GM18498 (cell line): ENCODE results near the gene ATG3.
"Not testable (repeated sequence)": the region's sequence is repeated elsewhere in the genome, so short reads cannot be mapped to it uniquely, and the experiment has no call there.

Experiments used
- ATAC-seq: cut with Tn5 transposase; IDR thresholded peaks from one replicate; pipeline ENCODE4 v1.9.1; 2021; ENCODE audit warnings: mild to moderate bottlenecking, moderate library complexity; ENCODE audit not compliant: unreplicated experiment

Gene ATG3

GRCh38 chr3:112564247-112564939, 2.6 kb upstream of the ATG3 start:
- not testable (repeated sequence) for ATAC-seq

- ATAC-seq: peak; percentile 55
Measured at GRCh38 chr3:112561484-112561733, 353 bp downstream of the ATG3 start.

- peak; percentile 27 for ATAC-seq
Measured at GRCh38 chr3:112560721-112561483, 860 bp downstream of the ATG3 start.

- no peak for ATAC-seq
Measured at GRCh38 chr3:112560307-112560706, 1.5 kb downstream of the ATG3 start.

- no peak for ATAC-seq
Measured at GRCh38 chr3:112557976-112558375, 3.8 kb downstream of the ATG3 start.

- ATAC-seq: no peak
Measured at GRCh38 chr3:112555535-112556170, 6.1 kb downstream of the ATG3 start.

GRCh38 chr3:112550859-112551258, 10.9 kb downstream of the ATG3 start:
- ATAC-seq: no peak

- ATAC-seq: no peak
Measured at GRCh38 chr3:112546216-112546759, 15.5 kb downstream of the ATG3 start.

- peak; percentile 93 for ATAC-seq
Measured at GRCh38 chr3:112539825-112540650, 21.7 kb downstream of the ATG3 start.

GRCh38 chr3:112531358-112531781, 30.4 kb downstream of the ATG3 start:
- ATAC-seq: no peak

- ATAC-seq: no peak
Measured at GRCh38 chr3:112530573-112530972, 31.2 kb downstream of the ATG3 start.

- not testable (repeated sequence) for ATAC-seq
Measured at GRCh38 chr3:112524127-112524526, 37.6 kb downstream of the ATG3 start.

GRCh38 chr3:112519424-112520001, 42.2 kb downstream of the ATG3 start:
- peak; percentile 57 for ATAC-seq

GRCh38 chr3:112518970-112519369, 42.8 kb downstream of the ATG3 start:
- ATAC-seq: not testable (repeated sequence)

- peak; percentile 99 for ATAC-seq
Measured at GRCh38 chr3:112514527-112515128, 47.1 kb downstream of the ATG3 start.

GRCh38 chr3:112512320-112512719, 49.4 kb downstream of the ATG3 start:
- ATAC-seq: no peak

GRCh38 chr3:112508860-112509259, 52.9 kb downstream of the ATG3 start:
- ATAC-seq: no peak

- no peak for ATAC-seq
Measured at GRCh38 chr3:112508261-112508660, 53.5 kb downstream of the ATG3 start.

- ATAC-seq: no peak
Measured at GRCh38 chr3:112505907-112506306, 55.9 kb downstream of the ATG3 start.

- no peak for ATAC-seq
Measured at GRCh38 chr3:112504123-112504522, 57.6 kb downstream of the ATG3 start.
